ENCODE results near the gene OLAH.
A peak's percentile ranks its signal among the peaks of the same experiment; 100 is the strongest.

Gene OLAH

DNA sequence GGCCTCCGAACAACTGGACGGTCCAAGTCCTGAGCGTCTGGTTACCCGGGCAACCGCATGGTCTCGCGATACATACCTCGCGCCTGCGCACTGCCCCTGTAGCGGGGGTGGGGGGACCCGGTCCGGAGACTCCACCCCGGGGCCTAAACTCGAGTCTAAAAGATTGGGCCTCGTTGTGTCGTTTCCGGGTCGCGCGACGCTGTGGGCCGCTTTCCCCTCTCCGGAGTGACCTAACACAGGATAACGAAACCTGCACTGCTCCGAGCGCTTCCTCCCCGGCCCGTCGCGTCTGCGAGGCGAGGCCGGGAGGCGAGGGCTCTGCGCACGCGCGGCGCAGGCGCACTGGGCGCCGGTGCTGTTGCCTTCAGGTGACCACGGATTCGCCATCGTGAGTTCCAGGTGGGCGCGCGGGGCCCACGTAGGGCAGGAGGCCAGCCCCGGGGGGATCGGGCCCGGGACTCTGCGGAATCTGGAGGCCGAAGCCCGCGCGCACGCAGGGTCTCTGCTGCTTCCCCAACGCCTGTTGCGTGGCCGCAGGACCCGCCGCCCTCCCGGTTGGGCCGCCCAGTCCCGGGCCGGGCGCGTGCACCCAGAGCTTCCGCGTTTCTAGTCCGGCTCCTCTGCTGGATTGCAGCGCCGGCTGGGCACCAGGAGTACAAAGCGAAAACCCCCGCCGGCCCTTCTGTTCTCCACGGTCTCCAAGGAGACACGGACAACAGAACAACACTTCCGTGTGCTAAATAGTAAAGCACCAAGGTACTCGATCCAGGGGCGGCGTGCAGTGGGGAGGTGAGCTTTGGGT, 53.5 kb downstream of the OLAH start, which contains the start of gene RPP38:
Gene RPP38, plus strand, starts transcription at position 345 of the 802 bp plus-strand sequence. CDS start 5,960 bp downstream, outside the sequence.
- H3K9me3 ChIP-seq (ENCODE audit: control insufficient read depth in 2 of 2, low read length in 2 of 2), result no peaks in the 10 kb centered on the region
- peaks cover 23% of the 10 kb centered on the region for H3K4me1 ChIP-seq (ENCODE audit: control insufficient read depth, insufficient read depth, low read length)
- H3K27ac ChIP-seq (ENCODE audit: low read length), result peak within 1 kb of the TSS; percentile 92
- no peaks in the 10 kb centered on the region for H3K27me3 ChIP-seq (ENCODE audit: control insufficient read depth in 1 of 2, insufficient read depth in 2 of 2, low read length in 2 of 2)
- peak within 1 kb of the TSS; percentile 87 to 95 for H3K4me3 ChIP-seq (ENCODE audit: low read length in 2 of 2)
- H3K9ac ChIP-seq (ENCODE audit: low read length in 2 of 2), result peak within 1 kb of the TSS; percentile 91 to 97
- H3K36me3 ChIP-seq (ENCODE audit: control insufficient read depth in 2 of 2, insufficient read depth in 2 of 2, low read length in 2 of 2), result peaks cover 2 to 4% of the 10 kb centered on the region in 2 donors

DNA sequence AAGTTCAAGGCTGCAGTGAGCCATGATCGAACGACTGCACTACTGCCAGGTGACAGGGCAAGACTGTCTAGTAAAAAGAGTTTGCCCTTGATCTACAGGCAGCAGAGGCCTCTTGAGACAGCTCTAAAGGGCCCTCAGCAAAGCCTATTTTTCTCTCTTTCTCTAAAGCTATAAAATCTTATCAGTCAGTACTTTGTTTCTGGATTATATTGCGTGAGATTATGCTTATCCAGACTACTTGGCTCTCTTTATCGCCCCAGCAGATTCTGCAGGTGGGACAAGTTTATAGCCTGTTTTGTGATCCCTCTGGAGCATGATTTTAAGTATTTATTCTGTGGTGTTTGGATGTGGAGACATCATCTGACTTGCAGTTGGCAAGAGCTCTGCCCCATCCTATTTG, 56.1 kb downstream of the OLAH start:
- Histone ChIP-seq H3K4me1 (ENCODE audit: control insufficient read depth, insufficient read depth, low read length) (peaks cover 23% of the 10 kb centered on the region), H3K27ac (ENCODE audit: low read length) (no peak overlapping the region)

DNA sequence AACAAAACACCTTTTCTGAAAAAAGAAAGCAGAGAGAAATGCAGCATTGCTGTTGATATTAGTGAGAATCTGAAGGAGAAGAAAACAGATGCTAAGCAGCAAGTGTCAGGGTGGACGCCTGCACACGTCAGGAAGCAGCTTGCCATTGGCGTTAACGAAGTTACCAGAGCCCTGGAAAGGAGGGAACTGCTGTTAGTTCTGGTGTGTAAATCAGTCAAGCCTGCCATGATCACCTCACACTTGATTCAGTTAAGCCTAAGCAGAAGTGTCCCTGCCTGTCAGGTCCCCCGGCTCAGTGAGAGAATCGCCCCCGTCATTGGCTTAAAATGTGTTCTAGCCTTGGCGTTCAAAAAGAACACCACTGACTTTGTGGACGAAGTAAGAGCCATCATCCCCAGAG, 59.8 kb downstream of the OLAH start:
- Histone ChIP-seq H3K4me1 (ENCODE audit: control insufficient read depth, insufficient read depth, low read length) (peaks cover 13% of the 10 kb centered on the region), H3K9me3 (ENCODE audit: control insufficient read depth in 2 of 2, low read length in 2 of 2) (no peaks in the 10 kb centered on the region), H3K36me3 (ENCODE audit: control insufficient read depth in 2 of 2, insufficient read depth in 2 of 2, low read length in 2 of 2) (peaks cover 22 to 24% of the 10 kb centered on the region in 2 donors), H3K27ac (ENCODE audit: low read length) (no peak overlapping the region), H3K4me3 (ENCODE audit: low read length in 2 of 2) (no peak overlapping the region), H3K27me3 (ENCODE audit: control insufficient read depth in 1 of 2, insufficient read depth in 2 of 2, low read length in 2 of 2) (no peaks in the 10 kb centered on the region), H3K9ac (ENCODE audit: low read length in 2 of 2) (no peak overlapping the region)

More for the DNA sequence above, 56.1 kb downstream of the OLAH start:
- H3K36me3 ChIP-seq (ENCODE audit: control insufficient read depth in 2 of 2, insufficient read depth in 2 of 2, low read length in 2 of 2), result peaks cover 13 to 22% of the 10 kb centered on the region in 2 donors
- H3K27me3 ChIP-seq (ENCODE audit: control insufficient read depth in 1 of 2, insufficient read depth in 2 of 2, low read length in 2 of 2), result no peaks in the 10 kb centered on the region
- no peaks in the 10 kb centered on the region for H3K9me3 ChIP-seq (ENCODE audit: control insufficient read depth in 2 of 2, low read length in 2 of 2)
- no peak overlapping the region for H3K4me3 ChIP-seq (ENCODE audit: low read length in 2 of 2)
- no peak overlapping the region for H3K9ac ChIP-seq (ENCODE audit: low read length in 2 of 2)

DNA sequence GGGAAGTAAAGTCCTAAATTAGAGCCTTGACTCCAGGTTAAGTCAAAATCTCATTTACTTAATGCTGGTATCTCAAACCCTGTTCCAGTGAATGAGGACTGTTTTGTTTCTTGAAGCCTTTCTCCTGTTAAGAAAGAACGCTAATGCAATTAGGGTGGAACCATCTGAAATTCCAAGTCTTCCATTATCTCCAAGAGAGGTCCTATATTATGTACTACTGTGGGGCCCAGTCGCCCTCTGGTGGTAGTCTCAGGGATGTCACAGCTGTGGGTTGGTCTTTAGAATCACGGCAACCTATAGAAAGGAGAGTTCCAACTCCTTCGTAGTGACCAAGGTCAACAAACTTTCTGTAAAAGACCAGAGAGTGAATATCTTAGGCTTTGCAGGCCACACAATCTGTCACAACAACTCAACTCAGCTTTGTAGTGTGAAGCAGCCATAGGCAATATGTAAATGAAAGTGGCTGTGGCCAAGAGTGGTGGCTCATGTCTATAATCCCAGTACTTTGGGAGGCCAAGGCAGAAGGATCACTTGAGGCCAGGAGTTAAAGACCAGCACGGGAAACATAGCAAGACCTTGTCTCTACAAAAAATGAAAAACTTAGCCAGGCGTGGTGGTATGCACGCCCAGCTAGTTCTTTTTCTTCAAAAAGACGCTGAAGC, 62.7 kb downstream of the OLAH start:
- Histone ChIP-seq H3K9me3 (ENCODE audit: control insufficient read depth in 2 of 2, low read length in 2 of 2) (no peaks in the 10 kb centered on the region), H3K4me1 (ENCODE audit: control insufficient read depth, insufficient read depth, low read length) (peaks cover 4% of the 10 kb centered on the region), H3K9ac (ENCODE audit: low read length in 2 of 2) (no peak overlapping the region), H3K4me3 (ENCODE audit: low read length in 2 of 2) (peak overlapping the region in 1 of 2 donors; percentile 22), H3K27me3 (ENCODE audit: control insufficient read depth in 1 of 2, insufficient read depth in 2 of 2, low read length in 2 of 2) (no peaks in the 10 kb centered on the region), H3K36me3 (ENCODE audit: control insufficient read depth in 2 of 2, insufficient read depth in 2 of 2, low read length in 2 of 2) (peaks cover 24 to 31% of the 10 kb centered on the region in 2 donors), H3K27ac (ENCODE audit: low read length) (no peak overlapping the region)

DNA sequence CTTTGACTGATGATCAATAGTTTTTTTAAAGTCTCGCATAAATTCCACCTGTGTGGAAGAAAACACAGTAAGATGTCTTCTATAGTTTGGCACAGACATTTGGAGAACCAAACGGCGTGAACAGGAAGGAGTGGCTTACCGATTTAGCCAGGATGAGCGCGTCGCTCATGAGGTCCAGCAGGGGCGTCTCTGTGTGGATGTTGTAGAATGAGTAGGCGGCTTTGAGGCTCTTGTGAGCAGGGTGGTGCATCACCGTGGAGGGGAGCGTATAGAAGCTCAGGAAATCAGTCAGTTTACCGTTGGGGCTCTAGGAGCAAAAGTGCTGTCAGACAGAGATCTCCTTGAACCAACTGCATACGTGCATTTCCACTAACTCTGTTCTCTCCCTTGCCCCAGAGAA, 68.9 kb downstream of the OLAH start:
- Histone ChIP-seq H3K4me1 (ENCODE audit: control insufficient read depth, insufficient read depth, low read length) (no peaks in the 10 kb centered on the region), H3K36me3 (ENCODE audit: control insufficient read depth in 2 of 2, insufficient read depth in 2 of 2, low read length in 2 of 2) (peaks cover 18 to 30% of the 10 kb centered on the region in 2 donors), H3K9ac (ENCODE audit: low read length in 2 of 2) (no peak overlapping the region), H3K27me3 (ENCODE audit: control insufficient read depth in 1 of 2, insufficient read depth in 2 of 2, low read length in 2 of 2) (no peaks in the 10 kb centered on the region), H3K4me3 (ENCODE audit: low read length in 2 of 2) (no peak overlapping the region), H3K27ac (ENCODE audit: low read length) (no peak overlapping the region), H3K9me3 (ENCODE audit: control insufficient read depth in 2 of 2, low read length in 2 of 2) (no peaks in the 10 kb centered on the region)

DNA sequence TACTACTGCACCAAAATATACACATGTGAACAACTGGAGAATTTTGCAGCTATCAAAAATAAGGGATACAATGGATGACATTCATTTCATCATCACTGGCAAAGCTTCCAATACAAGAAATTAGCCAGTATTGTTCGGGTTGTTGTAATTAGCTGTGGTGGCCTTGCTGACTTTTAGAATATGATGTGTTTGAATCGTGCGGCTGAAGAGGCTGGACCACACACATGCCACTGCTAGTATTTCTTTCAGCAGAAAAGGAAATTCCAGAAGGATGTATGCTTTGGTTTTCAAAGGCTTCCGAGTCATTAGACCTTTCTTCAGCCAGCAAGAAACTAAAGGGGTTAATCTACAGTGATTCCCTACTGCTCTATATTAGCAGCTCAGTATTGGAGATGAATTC, 70.0 kb downstream of the OLAH start:
- Histone ChIP-seq H3K36me3 (ENCODE audit: control insufficient read depth in 2 of 2, insufficient read depth in 2 of 2, low read length in 2 of 2) (peaks cover 18 to 29% of the 10 kb centered on the region in 2 donors), H3K27ac (ENCODE audit: low read length) (no peak overlapping the region), H3K9me3 (ENCODE audit: control insufficient read depth in 2 of 2, low read length in 2 of 2) (no peaks in the 10 kb centered on the region), H3K4me3 (ENCODE audit: low read length in 2 of 2) (no peak overlapping the region), H3K9ac (ENCODE audit: low read length in 2 of 2) (no peak overlapping the region), H3K27me3 (ENCODE audit: control insufficient read depth in 1 of 2, insufficient read depth in 2 of 2, low read length in 2 of 2) (no peaks in the 10 kb centered on the region), H3K4me1 (ENCODE audit: control insufficient read depth, insufficient read depth, low read length) (no peaks in the 10 kb centered on the region)

DNA sequence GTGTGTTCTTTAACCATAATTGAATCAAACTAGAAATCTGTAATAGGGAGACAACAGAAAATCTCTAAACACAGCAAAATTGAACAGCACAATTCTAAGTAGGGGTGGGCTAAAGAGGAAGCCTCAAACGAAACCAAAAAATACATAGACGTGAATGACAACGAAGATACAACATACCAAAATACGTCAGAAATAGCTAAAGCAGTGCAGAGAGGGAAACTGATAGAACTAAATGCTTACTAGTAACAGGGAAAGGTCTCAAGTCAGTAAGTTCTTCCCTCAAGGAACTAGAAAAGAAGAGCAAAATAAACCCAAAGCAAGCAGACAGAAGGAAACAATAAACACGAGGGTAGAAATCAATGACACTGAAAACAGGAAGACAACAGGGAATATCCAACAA, 72.5 kb downstream of the OLAH start:
- no peak overlapping the region for H3K9ac ChIP-seq (ENCODE audit: low read length in 2 of 2)
- no peak overlapping the region for H3K27ac ChIP-seq (ENCODE audit: low read length)
- no peaks in the 10 kb centered on the region for H3K9me3 ChIP-seq (ENCODE audit: control insufficient read depth in 2 of 2, low read length in 2 of 2)
- no peaks in the 10 kb centered on the region for H3K27me3 ChIP-seq (ENCODE audit: control insufficient read depth in 1 of 2, insufficient read depth in 2 of 2, low read length in 2 of 2)
- H3K4me3 ChIP-seq (ENCODE audit: low read length in 2 of 2), result no peak overlapping the region
- peaks cover 24 to 39% of the 10 kb centered on the region in 2 donors for H3K36me3 ChIP-seq (ENCODE audit: control insufficient read depth in 2 of 2, insufficient read depth in 2 of 2, low read length in 2 of 2)
- H3K4me1 ChIP-seq (ENCODE audit: control insufficient read depth, insufficient read depth, low read length), result no peaks in the 10 kb centered on the region

DNA sequence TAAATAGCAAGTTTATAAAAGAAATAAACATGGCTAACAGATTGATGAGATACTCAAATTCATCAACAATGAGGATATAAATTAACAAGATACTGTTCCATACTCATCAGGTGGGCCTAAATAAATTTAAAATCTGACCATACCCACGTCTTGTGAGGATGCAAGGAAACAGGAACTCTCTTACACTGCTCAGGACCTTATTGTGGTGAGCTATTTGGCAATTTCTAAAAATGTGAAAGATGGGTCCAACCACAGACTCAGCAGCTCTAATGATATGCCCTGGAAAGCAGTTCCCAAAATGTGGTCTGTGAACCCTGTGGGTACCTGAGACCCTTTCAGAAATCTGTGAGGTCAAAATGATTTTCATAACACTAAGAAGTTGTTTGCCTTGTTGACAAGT, 74.9 kb downstream of the OLAH start:
- Histone ChIP-seq H3K9ac (ENCODE audit: low read length in 2 of 2) (no peak overlapping the region), H3K36me3 (ENCODE audit: control insufficient read depth in 2 of 2, insufficient read depth in 2 of 2, low read length in 2 of 2) (peaks cover 19 to 31% of the 10 kb centered on the region in 2 donors), H3K9me3 (ENCODE audit: control insufficient read depth in 2 of 2, low read length in 2 of 2) (no peaks in the 10 kb centered on the region), H3K4me1 (ENCODE audit: control insufficient read depth, insufficient read depth, low read length) (no peaks in the 10 kb centered on the region), H3K27ac (ENCODE audit: low read length) (no peak overlapping the region), H3K27me3 (ENCODE audit: control insufficient read depth in 1 of 2, insufficient read depth in 2 of 2, low read length in 2 of 2) (no peaks in the 10 kb centered on the region), H3K4me3 (ENCODE audit: low read length in 2 of 2) (no peak overlapping the region)

DNA sequence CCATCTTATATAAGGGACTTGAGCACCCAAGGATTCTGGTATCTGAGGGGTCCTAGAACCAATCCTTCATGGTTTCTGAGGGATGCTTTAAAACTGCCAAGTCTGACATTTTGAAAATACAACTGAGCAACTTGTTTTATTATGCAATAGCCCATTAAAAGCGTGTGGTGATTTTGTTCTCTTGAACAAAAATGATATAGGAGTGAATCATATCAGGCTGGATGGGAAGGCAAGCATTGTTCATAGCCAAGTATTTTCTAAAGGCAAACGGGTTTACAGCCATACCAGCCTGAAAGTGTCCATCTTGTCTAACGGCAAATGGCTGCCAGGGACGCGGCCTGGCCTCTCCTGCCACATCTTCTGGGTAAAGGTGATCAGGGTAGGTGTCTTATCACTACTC, 76.8 kb downstream of the OLAH start:
- H3K4me1 ChIP-seq (ENCODE audit: control insufficient read depth, insufficient read depth, low read length), result no peaks in the 10 kb centered on the region
- no peak overlapping the region for H3K4me3 ChIP-seq (ENCODE audit: low read length in 2 of 2)
- H3K9me3 ChIP-seq (ENCODE audit: control insufficient read depth in 2 of 2, low read length in 2 of 2), result no peaks in the 10 kb centered on the region
- H3K9ac ChIP-seq (ENCODE audit: low read length in 2 of 2), result no peak overlapping the region
- no peak overlapping the region for H3K27ac ChIP-seq (ENCODE audit: low read length)
- peaks cover 28 to 30% of the 10 kb centered on the region in 2 donors for H3K36me3 ChIP-seq (ENCODE audit: control insufficient read depth in 2 of 2, insufficient read depth in 2 of 2, low read length in 2 of 2)
- no peaks in the 10 kb centered on the region for H3K27me3 ChIP-seq (ENCODE audit: control insufficient read depth in 1 of 2, insufficient read depth in 2 of 2, low read length in 2 of 2)

DNA sequence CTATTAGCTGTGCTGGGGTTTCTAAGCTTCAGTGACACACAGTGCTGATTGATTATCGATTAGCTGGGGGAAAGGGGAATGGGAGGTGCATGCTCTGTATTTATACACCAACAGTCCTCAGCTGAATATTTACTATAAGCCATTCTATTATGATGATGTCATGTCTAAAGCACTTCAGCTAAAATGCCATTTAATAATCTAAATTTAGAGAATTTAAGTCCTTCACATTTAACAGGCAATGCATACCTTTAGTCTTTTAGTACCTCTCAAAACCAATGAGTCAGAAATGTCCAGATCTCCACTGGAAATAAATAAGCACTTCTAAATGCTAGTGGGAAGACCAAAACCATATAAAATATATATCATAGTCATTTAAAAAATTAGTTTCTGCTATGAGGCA, 78.0 kb downstream of the OLAH start:
- H3K9me3 ChIP-seq (ENCODE audit: control insufficient read depth in 2 of 2, low read length in 2 of 2), result no peaks in the 10 kb centered on the region
- H3K4me1 ChIP-seq (ENCODE audit: control insufficient read depth, insufficient read depth, low read length), result no peaks in the 10 kb centered on the region
- H3K27me3 ChIP-seq (ENCODE audit: control insufficient read depth in 1 of 2, insufficient read depth in 2 of 2, low read length in 2 of 2), result no peaks in the 10 kb centered on the region
- H3K9ac ChIP-seq (ENCODE audit: low read length in 2 of 2), result no peak overlapping the region
- H3K4me3 ChIP-seq (ENCODE audit: low read length in 2 of 2), result no peak overlapping the region
- H3K27ac ChIP-seq (ENCODE audit: low read length), result no peak overlapping the region
- H3K36me3 ChIP-seq (ENCODE audit: control insufficient read depth in 2 of 2, insufficient read depth in 2 of 2, low read length in 2 of 2), result peaks cover 29 to 32% of the 10 kb centered on the region in 2 donors

Measured in stomach smooth muscle (tissue), 2 donors.